Transverse colon (tissue), 4 donors: ENCODE results near the gene TRMT1. TPM values are rescaled to one million over a fixed set of nuclear protein-coding genes. Genes with fewer than 3 reads are reported as not detected.

ENCODE experiments used
- DNase-seq: peaks from one replicate; pipeline ENCODE4 v3.0.0-alpha.2; 2019
- H3K27ac ChIP-seq, 4 donors: fragments of 200-600 bp; sonication (generic); 2 replicates each; pipeline ENCODE4 v1.5.1; 2016 to 2018; ENCODE audit warnings: inconsistent platforms in 4 of 4
- H3K27me3 ChIP-seq: fragments of 200-600 bp; sonication (generic); 2 replicates; pipeline ENCODE4 v1.5.1; 2017; ENCODE audit warnings: inconsistent platforms
- H3K36me3 ChIP-seq, 4 donors: fragments of 200-600 bp; sonication (generic); 2 replicates each; pipeline ENCODE4 v1.5.1; 2017 to 2019; ENCODE audit warnings: inconsistent platforms in 4 of 4
- H3K4me1 ChIP-seq, 4 donors: fragments of 200-600 bp; sonication (generic); 2 replicates each; pipeline ENCODE4 v1.5.1; 2017 to 2020; ENCODE audit warnings: inconsistent platforms in 4 of 4
- H3K4me3 ChIP-seq, 4 donors: fragments of 200-600 bp; sonication (generic); 1 replicate in 1 of 4; 2 replicates in 3 of 4; pipeline versions ENCODE4 v1.5.1 to v1.6.1; 2017 to 2019; ENCODE audit warnings: inconsistent platforms in 4 of 4
- H3K9me3 ChIP-seq, 2 donors: fragments of 200-600 bp; sonication (generic); 2 replicates each; pipeline ENCODE4 v1.5.1; 2017 to 2019; ENCODE audit warnings: inconsistent platforms in 2 of 2
- CTCF ChIP-seq, 5 experiments: fragments of 200-600 bp in 3 of 5; fragments of 450-650 bp in 2 of 5; sonication (generic) in 3 of 5; IDR thresholded peaks; 1 replicate in 2 of 5; 2 replicates in 3 of 5; pipeline ENCODE4 v1.5.1; 2016 to 2017; ENCODE audit warnings: antibody characterized with exemption in 5 of 5, inconsistent platforms in 3 of 5, mild to moderate bottlenecking in 2 of 5, moderate library complexity in 1 of 5
- EP300 ChIP-seq: sonication (generic); formaldehyde crosslinking; IDR thresholded peaks from one replicate; pipeline ENCODE4 v1.6.1; 2017; ENCODE audit warnings: antibody characterized with exemption, low read depth
- POLR2A ChIP-seq: fragments of 450-650 bp; IDR thresholded peaks from one replicate; pipeline ENCODE4 v1.6.1; 2016; ENCODE audit warnings: antibody characterized with exemption, mild to moderate bottlenecking, moderate library complexity
- POLR2AphosphoS5 ChIP-seq, 3 donors: sonication (generic); formaldehyde crosslinking; IDR thresholded peaks; one replicate each; pipeline ENCODE4 v1.6.1; 2016; ENCODE audit warnings: antibody characterized with exemption in 3 of 3
- WGBS, 2 donors: methylation state at CpG; one replicate each; pipeline ENCODE4 v1.1.5; 2018; ENCODE audit warnings: low coverage in 1 of 2; 5-methylcytosine and 5-hydroxymethylcytosine counted together
- in situ Hi-C, 4 donors: fragments of 200-750 bp; cut with MboI; loops; one replicate each; pipeline versions ENCODE4 v1.15.0 to v1.15.1; 2017; ENCODE audit warnings: low sequenced_read_pairs in 3 of 4, low pct_ligation_motif_present in 1 of 4, low pct_unique_long_range_greater_than_20kb in 1 of 4
- intact Hi-C: fragments of 100-400 bp; cut with DNase I; formaldehyde crosslinking; loops from one replicate; pipeline ENCODE4 v1.15.1; 2023; ENCODE audit warnings: low total_unique reads
- total RNA-seq, 4 donors: library from RNA; depleted of rRNA; stranded (reverse); fragments of >200 nt; gene quantifications; one replicate each; pipeline ENCODE4 v1.1.0, GENCODE V29; 2016

TRMT1 gene
- total RNA-seq, 4 donors from 2014 or later: 26.6 to 199 (median 60.7) TPM

- H3K36me3 ChIP-seq: peaks cover 0 to 29% (median 7%) of the 10 kb centered on the region in 4 donors
- H3K9me3 ChIP-seq: no peaks in the 10 kb centered on the region
- no peak overlapping the region for H3K27ac ChIP-seq
- 94% methylated on average over 3 of the region's 3 CpGs; no CpG with 5 or more reads in 1 of the 2 donors for WGBS, 2 donors
- H3K4me3 ChIP-seq: no peak overlapping the region
- H3K4me1 ChIP-seq: peaks cover 0 to 3% (median 0%) of the 10 kb centered on the region in 4 donors
- in situ Hi-C loops: no loop called here
- TF ChIP-seq EP300 (no peak), POLR2AphosphoS5 (IDR thresholded peaks at IDR 0.05) (no peak), CTCF (IDR thresholded peaks at IDR 0.05) (no peak)
- no peaks in the 10 kb centered on the region for H3K27me3 ChIP-seq
- no peak for DNase-seq
- intact Hi-C loops: no loop called here
These were observed 18.1 kb upstream of the TRMT1 start for GRCh38 chr19:13134626-13135025.

- WGBS, 2 donors: 78 to 81% methylated on average over 7 to 12 of the region's 12 CpGs
- intact Hi-C loops: no loop called here
- peaks cover 0 to 3% (median 0%) of the 10 kb centered on the region in 4 donors for H3K4me1 ChIP-seq
- no peaks in the 10 kb centered on the region for H3K27me3 ChIP-seq
- H3K27ac ChIP-seq: no peak overlapping the region
- in situ Hi-C loops: no loop called here
- no peak overlapping the region for H3K4me3 ChIP-seq
- H3K36me3 ChIP-seq: peaks cover 0 to 29% (median 7%) of the 10 kb centered on the region in 4 donors
- DNase-seq: no peak
- H3K9me3 ChIP-seq: no peaks in the 10 kb centered on the region
- TF ChIP-seq EP300: no peak
- no peak for TF ChIP-seq POLR2AphosphoS5 (IDR thresholded peaks at IDR 0.05)
- no peak for TF ChIP-seq CTCF (IDR thresholded peaks at IDR 0.05)
- no peak for TF ChIP-seq POLR2A
These were observed 16.8 kb upstream of the TRMT1 start for GRCh38 chr19:13133241-13133870.

- Histone ChIP-seq H3K9me3 (no peaks in the 10 kb centered on the region), H3K36me3 (peaks cover 0 to 22% (median 7%) of the 10 kb centered on the region in 4 donors), H3K4me3 (no peak overlapping the region), H3K27ac (no peak overlapping the region), H3K4me1 (peaks cover 0 to 3% (median 0%) of the 10 kb centered on the region in 4 donors), H3K27me3 (no peaks in the 10 kb centered on the region)
- TF ChIP-seq POLR2A (no peak), CTCF (IDR thresholded peaks at IDR 0.05) (no peak), POLR2AphosphoS5 (IDR thresholded peaks at IDR 0.05) (no peak), EP300 (no peak)
- intact Hi-C loops (no loop called here), in situ Hi-C loops (no loop called here)
- no peak for DNase-seq
- WGBS, 2 donors: 81 to 100% methylated on average over 2 to 8 of the region's 8 CpGs
These were observed 16.1 kb upstream of the TRMT1 start for GRCh38 chr19:13132471-13133180.

- Histone ChIP-seq H3K27me3 (no peaks in the 10 kb centered on the region), H3K9me3 (no peaks in the 10 kb centered on the region), H3K4me3 (no peak overlapping the region), H3K4me1 (peaks cover 0 to 3% (median 0%) of the 10 kb centered on the region in 4 donors), H3K27ac (no peak overlapping the region), H3K36me3 (peaks cover 0 to 7% (median 3%) of the 10 kb centered on the region in 4 donors)
- intact Hi-C loops (no loop called here), in situ Hi-C loops (no loop called here)
- no peak for TF ChIP-seq CTCF (IDR thresholded peaks at IDR 0.05)
- TF ChIP-seq EP300: no peak
- TF ChIP-seq POLR2AphosphoS5 (IDR thresholded peaks at IDR 0.05): no peak
- no peak for TF ChIP-seq POLR2A
- 29 to 54% methylated on average over 1 to 3 of the region's 3 CpGs for WGBS, 2 donors
- DNase-seq: no peak
These were observed 14.4 kb upstream of the TRMT1 start for GRCh38 chr19:13130886-13131490.
